Measurements from ENCODE around the gene IL5RA.

DNA sequence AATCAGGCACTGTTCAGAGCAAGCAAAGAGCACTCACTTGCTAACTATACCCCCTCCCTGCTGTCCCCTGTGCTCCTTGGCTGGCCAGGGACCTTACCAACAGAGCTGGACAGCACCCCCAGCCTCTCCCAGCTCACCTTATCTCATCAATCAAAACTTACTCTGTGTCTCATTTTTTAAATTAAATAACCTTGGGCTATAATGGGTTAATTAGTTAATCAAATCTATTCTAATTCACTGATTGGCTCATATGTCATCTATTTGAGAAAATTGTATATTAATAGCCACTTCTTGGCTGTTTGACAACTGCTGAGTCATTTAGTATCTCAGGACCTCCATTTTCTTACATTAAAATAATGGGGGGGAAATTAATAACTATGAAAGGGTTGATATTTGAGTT is 22.9 kb downstream of the IL5RA start:
- no peak for TF ChIP-seq EZH2 (IDR thresholded peaks at IDR 0.05; ENCODE audit: insufficient read depth, poor library complexity, severe bottlenecking)
- no peak for TF ChIP-seq EZH2phosphoT487 (IDR thresholded peaks at IDR 0.05; ENCODE audit: insufficient read depth, low read depth)

Measured in GM23248 (cell line).